ENCODE data around the gene TNS3. TPM values are rescaled to one million over a fixed set of nuclear protein-coding genes. Genes with fewer than 3 reads are reported as not detected.

TNS3 gene
- total RNA-seq, 1 experiment from 2014 or later, result 9.5 TPM

GRCh38 chr7:47587351-47587750 lies 5.4 kb upstream of the TNS3 start:
- Histone ChIP-seq H3K79me1 (ENCODE audit: insufficient read depth, low read depth, low read length, poor library complexity, severe bottlenecking) (no peaks in the 10 kb centered on the region), H3K4me1 (ENCODE audit: insufficient read depth, low read length) (peaks cover 13% of the 10 kb centered on the region; the same call in 1 of the 2 replicates), H2BK120ac (ENCODE audit: low read depth, low read length, poor library complexity, severe bottlenecking) (no peak overlapping the region), H2AK5ac (ENCODE audit: insufficient read length, low read length) (no peak overlapping the region), H3K9ac (ENCODE audit: extremely low read depth, insufficient read length, low read length) (no peak overlapping the region), H3K27ac (ENCODE audit: insufficient read length, low read depth, low read length) (no peak overlapping the region), H3K56ac (ENCODE audit: insufficient read length, low read depth, low read length) (no peak overlapping the region), H2BK20ac (ENCODE audit: low read depth, low read length, poor library complexity, severe bottlenecking) (no peak overlapping the region), H2AFZ (ENCODE audit: low read length) (no peak overlapping the region), H2BK12ac (ENCODE audit: insufficient read length, low read depth, low read length) (no peak overlapping the region), H3K18ac (ENCODE audit: insufficient read length, low read depth, low read length) (no peak overlapping the region), H3K14ac (ENCODE audit: insufficient read depth, low read length) (no peak overlapping the region), H3K4ac (ENCODE audit: low read depth, low read length) (no peak overlapping the region), H3T11ph (ENCODE audit: low read length) (no peak overlapping the region), H4K5ac (ENCODE audit: insufficient read length, low read depth, low read length) (no peak overlapping the region), H3K79me2 (ENCODE audit: insufficient read depth, low read length) (no peaks in the 10 kb centered on the region), H2BK15ac (ENCODE audit: low read depth, low read length) (no peak overlapping the region), H3K9me3 (ENCODE audit: control insufficient read depth, low read depth, low read length) (no peaks in the 10 kb centered on the region), H3K27me3 (ENCODE audit: insufficient read depth, low read length) (peaks cover 4% of the 10 kb centered on the region; the same call in 1 of the 2 replicates), H2BK5ac (ENCODE audit: insufficient read length, low read length) (no peak overlapping the region), H3K23ac (ENCODE audit: insufficient read length, low read depth, low read length) (no peak overlapping the region), H4K20me1 (ENCODE audit: control insufficient read depth, insufficient read depth, insufficient read length) (no peaks in the 10 kb centered on the region), H4K8ac (replicated peaks; ENCODE audit: insufficient read length, low read depth, low read length) (no peak overlapping the region), H3K23me2 (ENCODE audit: insufficient read length, low read depth, low read length, poor library complexity, severe bottlenecking) (peaks cover 1% of the 10 kb centered on the region), H3K4me2 (ENCODE audit: insufficient read depth, insufficient read length, low read length) (no peak overlapping the region), H4K91ac (ENCODE audit: insufficient read length, low read depth, low read length) (no peak overlapping the region)
- H3K27ac Mint-ChIP-seq, result peak overlapping the region in 1 of 3 experiments; percentile 17; a peak in 1 of 7 replicates
- peaks cover 6% of the 10 kb centered on the region in 2 experiments for H3K9me3 Mint-ChIP-seq
- no CpG with 5 or more reads among the region's 7 CpGs for WGBS (ENCODE audit: extremely low coverage, insufficient read length, low lambda C conversion rate)
- H3K4me1 Mint-ChIP-seq, result peaks cover 32 to 38% of the 10 kb centered on the region in 2 experiments
- peaks cover 0 to 6% (median 0%) of the 10 kb centered on the region in 3 experiments; a peak in 3 of 7 replicates for H3K36me3 Mint-ChIP-seq (ENCODE audit: insufficient read depth in 1 of 3, low read depth in 3 of 3)
- peaks cover 47% of the 10 kb centered on the region for H3K27me3 Mint-ChIP-seq (ENCODE audit: low read depth)
- DNase-seq, result no peak
- H3K4me3 Mint-ChIP-seq, result no peak overlapping the region
- no peak for TF ChIP-seq CTCF (conservative IDR thresholded peaks at IDR 0.05)
